ENCODE data around the gene ADAMTSL1. TPM values are rescaled to one million over a fixed set of nuclear protein-coding genes. Genes with fewer than 3 reads are reported as not detected.

Gene ADAMTSL1
- total RNA-seq, 1 experiment from 2014 or later, result 1.2 TPM

DNA sequence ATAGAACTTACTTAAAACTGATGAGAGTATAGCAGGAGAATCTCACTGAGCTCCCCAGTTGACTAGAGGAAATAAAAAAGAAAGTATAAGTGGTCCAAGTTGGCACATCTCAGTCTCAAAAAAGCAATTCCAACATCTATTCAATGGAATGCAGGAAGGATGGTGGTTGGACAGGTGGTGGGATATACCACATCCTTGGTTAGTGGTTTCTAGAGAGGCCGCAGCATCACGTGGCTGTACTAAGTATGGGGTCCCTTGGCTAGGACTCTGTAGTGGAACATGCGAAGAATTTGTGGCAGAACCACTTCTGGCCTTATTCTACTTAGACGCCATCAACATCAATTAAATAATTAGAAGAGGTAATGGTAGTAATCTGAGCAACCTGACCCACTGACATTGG is 326.6 kb downstream of the ADAMTSL1 start:
- H2BK20ac ChIP-seq (ENCODE audit: low read depth, low read length, poor library complexity, severe bottlenecking), result no peak overlapping the region
- no peak overlapping the region for H3K23ac ChIP-seq (ENCODE audit: insufficient read length, low read depth, low read length)
- no peaks in the 10 kb centered on the region; the same call in 1 of the 2 replicates for H3K4me1 ChIP-seq (ENCODE audit: insufficient read depth, low read length)
- no peaks in the 10 kb centered on the region for H4K20me1 ChIP-seq (ENCODE audit: control insufficient read depth, insufficient read depth, insufficient read length)
- Mint-ChIP-seq H3K4me1 (peaks cover 30 to 43% of the 10 kb centered on the region in 2 experiments), H3K9me3 (peaks cover 0 to 6% of the 10 kb centered on the region in 2 experiments; a peak in 3 of 5 replicates), H3K27me3 (ENCODE audit: low read depth) (no peaks in the 10 kb centered on the region), H3K4me3 (no peak overlapping the region), H3K36me3 (ENCODE audit: insufficient read depth in 1 of 3, low read depth in 3 of 3) (peaks cover 0 to 4% (median 0%) of the 10 kb centered on the region in 3 experiments; a peak in 1 of 7 replicates), H3K27ac (no peak overlapping the region)
- H2AK5ac ChIP-seq (ENCODE audit: insufficient read length, low read length), result no peak overlapping the region
- H2BK12ac ChIP-seq (ENCODE audit: insufficient read length, low read depth, low read length), result no peak overlapping the region
- H4K8ac ChIP-seq (replicated peaks; ENCODE audit: insufficient read length, low read depth, low read length), result no peak overlapping the region
- H2AFZ ChIP-seq (ENCODE audit: low read length), result no peak overlapping the region
- H2BK120ac ChIP-seq (ENCODE audit: low read depth, low read length, poor library complexity, severe bottlenecking), result no peak overlapping the region
- no peaks in the 10 kb centered on the region for H3K9me3 ChIP-seq (ENCODE audit: control insufficient read depth, low read depth, low read length)
- H3K27me3 ChIP-seq (ENCODE audit: insufficient read depth, low read length), result no peaks in the 10 kb centered on the region
- no peak overlapping the region for H3K4ac ChIP-seq (ENCODE audit: low read depth, low read length)
- no peak overlapping the region for H4K91ac ChIP-seq (ENCODE audit: insufficient read length, low read depth, low read length)
- H3K9ac ChIP-seq (ENCODE audit: extremely low read depth, insufficient read length, low read length), result no peak overlapping the region
- no peak overlapping the region for H3K56ac ChIP-seq (ENCODE audit: insufficient read length, low read depth, low read length)
- no peak overlapping the region for H3K18ac ChIP-seq (ENCODE audit: insufficient read length, low read depth, low read length)
- H3K79me1 ChIP-seq (ENCODE audit: insufficient read depth, low read depth, low read length, poor library complexity, severe bottlenecking), result no peaks in the 10 kb centered on the region
- no peak overlapping the region for H3T11ph ChIP-seq (ENCODE audit: low read length)
- TF ChIP-seq, protein P1, sequence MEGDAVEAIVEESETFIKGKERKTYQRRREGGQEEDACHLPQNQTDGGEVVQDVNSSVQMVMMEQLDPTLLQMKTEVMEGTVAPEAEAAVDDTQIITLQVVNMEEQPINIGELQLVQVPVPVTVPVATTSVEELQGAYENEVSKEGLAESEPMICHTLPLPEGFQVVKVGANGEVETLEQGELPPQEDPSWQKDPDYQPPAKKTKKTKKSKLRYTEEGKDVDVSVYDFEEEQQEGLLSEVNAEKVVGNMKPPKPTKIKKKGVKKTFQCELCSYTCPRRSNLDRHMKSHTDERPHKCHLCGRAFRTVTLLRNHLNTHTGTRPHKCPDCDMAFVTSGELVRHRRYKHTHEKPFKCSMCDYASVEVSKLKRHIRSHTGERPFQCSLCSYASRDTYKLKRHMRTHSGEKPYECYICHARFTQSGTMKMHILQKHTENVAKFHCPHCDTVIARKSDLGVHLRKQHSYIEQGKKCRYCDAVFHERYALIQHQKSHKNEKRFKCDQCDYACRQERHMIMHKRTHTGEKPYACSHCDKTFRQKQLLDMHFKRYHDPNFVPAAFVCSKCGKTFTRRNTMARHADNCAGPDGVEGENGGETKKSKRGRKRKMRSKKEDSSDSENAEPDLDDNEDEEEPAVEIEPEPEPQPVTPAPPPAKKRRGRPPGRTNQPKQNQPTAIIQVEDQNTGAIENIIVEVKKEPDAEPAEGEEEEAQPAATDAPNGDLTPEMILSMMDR (conservative IDR thresholded peaks at IDR 0.05), result no peak
- no peaks in the 10 kb centered on the region for H3K79me2 ChIP-seq (ENCODE audit: insufficient read depth, low read length)
- no peak overlapping the region for H3K4me2 ChIP-seq (ENCODE audit: insufficient read depth, insufficient read length, low read length)
- no CpG with 5 or more reads among the region's 4 CpGs for WGBS (ENCODE audit: extremely low coverage, insufficient read length, low lambda C conversion rate)
- no peak overlapping the region for H3K14ac ChIP-seq (ENCODE audit: insufficient read depth, low read length)
- no peak for DNase-seq
- no peak overlapping the region for H4K5ac ChIP-seq (ENCODE audit: insufficient read length, low read depth, low read length)
- no peak overlapping the region for H2BK15ac ChIP-seq (ENCODE audit: low read depth, low read length)
- no peaks in the 10 kb centered on the region for H3K23me2 ChIP-seq (ENCODE audit: insufficient read length, low read depth, low read length, poor library complexity, severe bottlenecking)
- no peak overlapping the region for H3K27ac ChIP-seq (ENCODE audit: insufficient read length, low read depth, low read length)
- no peak overlapping the region for H2BK5ac ChIP-seq (ENCODE audit: insufficient read length, low read length)

Data from H9 (cell line).